Tibial nerve (tissue), 4 donors: ENCODE data around the gene CACNA1A. TPM values are rescaled to one million over a fixed set of nuclear protein-coding genes. Genes with fewer than 3 reads are reported as not detected.

Experiments used
- DNase-seq, 2 donors: peaks; one replicate each; pipeline ENCODE4 v3.0.0-alpha.2; 2019; ENCODE audit warnings: low spot score in 2 of 2
- H3K27ac ChIP-seq, 4 donors: fragments of 200-600 bp; sonication (generic) in 3 of 4; one replicate each; pipeline ENCODE4 v1.5.1; 2017 to 2019; ENCODE audit warnings: mild to moderate bottlenecking in 1 of 4
- H3K27me3 ChIP-seq, 2 donors: fragments of 200-600 bp; sonication (generic) in 1 of 2; one replicate each; pipeline versions ENCODE4 v1.5.1 to v1.6.0; 2017 to 2019
- H3K36me3 ChIP-seq, 3 donors: fragments of 200-600 bp; sonication (generic); one replicate each; pipeline ENCODE4 v1.5.1; 2018 to 2019
- H3K4me1 ChIP-seq, 4 donors: fragments of 200-600 bp; sonication (generic) in 3 of 4; one replicate each; pipeline ENCODE4 v1.5.1; 2017 to 2019
- H3K4me3 ChIP-seq, 4 donors: fragments of 200-600 bp; sonication (generic) in 3 of 4; one replicate each; pipeline ENCODE4 v1.5.1; 2017 to 2019; ENCODE audit warnings: mild to moderate bottlenecking in 1 of 4, moderate library complexity in 1 of 4
- H3K9me3 ChIP-seq, 4 donors: fragments of 200-600 bp; sonication (generic) in 3 of 4; one replicate each; pipeline ENCODE4 v1.5.1; 2017 to 2019
- EP300 ChIP-seq, 2 donors: sonication (generic); formaldehyde crosslinking; IDR thresholded peaks; one replicate each; pipeline ENCODE4 v1.6.1; 2017; ENCODE audit warnings: antibody characterized with exemption in 2 of 2, mild to moderate bottlenecking in 1 of 2
- POLR2A ChIP-seq, 2 donors: fragments of 450-650 bp; IDR thresholded peaks; one replicate each; pipeline ENCODE4 v1.6.1; 2017; ENCODE audit warnings: antibody characterized with exemption in 2 of 2, mild to moderate bottlenecking in 2 of 2, moderate library complexity in 2 of 2
- WGBS, 2 donors: methylation state at CpG; one replicate each; pipeline ENCODE4 v1.1.5; 2018; 5-methylcytosine and 5-hydroxymethylcytosine counted together
- total RNA-seq, 4 donors: library from RNA; depleted of rRNA; stranded (reverse); fragments of >200 nt; gene quantifications; one replicate each; pipeline ENCODE4 v1.1.0, GENCODE V29; 2016
- TF ChIP-seq, protein P1 (sequence below), 5 experiments: fragments of 200-600 bp in 3 of 5; fragments of 450-650 bp in 2 of 5; sonication (generic) in 3 of 5; IDR thresholded peaks; one replicate each; pipeline ENCODE4 v1.5.1; 2016 to 2019; ENCODE audit warnings: antibody characterized with exemption in 5 of 5, mild to moderate bottlenecking in 3 of 5, moderate library complexity in 2 of 5

Gene CACNA1A
- total RNA-seq, 4 donors from 2014 or later: 4.0 to 10.2 (median 9.3) TPM

DNA sequence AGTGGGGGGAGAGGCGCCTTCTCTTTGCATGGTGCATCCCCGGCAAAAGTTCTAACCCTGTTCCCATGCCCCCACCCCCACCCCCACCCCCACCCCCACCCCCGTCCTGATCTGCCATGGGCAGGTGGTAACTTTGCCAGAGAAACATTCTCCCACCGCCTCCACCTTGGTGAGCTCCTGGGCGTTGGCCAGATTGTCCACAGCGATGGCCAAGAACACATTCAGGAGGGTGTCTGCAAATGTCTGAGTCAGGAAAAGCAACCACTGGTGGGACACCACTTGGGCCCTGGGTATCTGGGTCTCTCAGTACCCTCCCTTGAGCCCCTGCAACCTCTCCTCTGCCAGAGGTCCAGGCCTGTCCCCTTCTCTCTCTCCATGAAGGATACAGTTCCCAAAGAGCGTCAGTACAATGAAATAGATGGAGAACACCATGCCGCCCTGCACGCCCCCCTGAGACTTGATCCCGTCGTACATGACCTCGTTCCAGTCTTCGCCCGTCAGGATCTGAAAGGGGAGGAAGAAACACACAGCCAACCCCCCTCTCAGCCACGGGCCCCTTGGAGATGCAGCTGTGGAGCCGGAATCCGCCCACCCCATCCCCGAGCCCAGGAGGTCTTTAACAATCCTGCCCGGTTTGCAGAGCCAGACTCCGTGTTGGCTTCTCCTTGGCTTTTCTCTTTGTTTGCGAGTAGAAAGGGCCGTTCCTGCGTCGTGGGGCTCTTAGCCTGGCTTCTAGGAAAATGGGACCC, 202.7 kb downstream of the CACNA1A start:
- Histone ChIP-seq H3K36me3 (no peaks in the 10 kb centered on the region), H3K9me3 (peaks cover 0 to 3% (median 0%) of the 10 kb centered on the region in 4 donors), H3K27me3 (peaks cover 0 to 35% of the 10 kb centered on the region in 2 donors), H3K27ac (no peak overlapping the region), H3K4me1 (no peaks in the 10 kb centered on the region), H3K4me3 (no peak overlapping the region)
- WGBS, 2 donors: 42 to 62% methylated on average over 23 of the region's 24 CpGs
- TF ChIP-seq EP300 (IDR thresholded peaks at IDR 0.05) (no peak), POLR2A (IDR thresholded peaks at IDR 0.05) (no peak)
- TF ChIP-seq, protein P1, sequence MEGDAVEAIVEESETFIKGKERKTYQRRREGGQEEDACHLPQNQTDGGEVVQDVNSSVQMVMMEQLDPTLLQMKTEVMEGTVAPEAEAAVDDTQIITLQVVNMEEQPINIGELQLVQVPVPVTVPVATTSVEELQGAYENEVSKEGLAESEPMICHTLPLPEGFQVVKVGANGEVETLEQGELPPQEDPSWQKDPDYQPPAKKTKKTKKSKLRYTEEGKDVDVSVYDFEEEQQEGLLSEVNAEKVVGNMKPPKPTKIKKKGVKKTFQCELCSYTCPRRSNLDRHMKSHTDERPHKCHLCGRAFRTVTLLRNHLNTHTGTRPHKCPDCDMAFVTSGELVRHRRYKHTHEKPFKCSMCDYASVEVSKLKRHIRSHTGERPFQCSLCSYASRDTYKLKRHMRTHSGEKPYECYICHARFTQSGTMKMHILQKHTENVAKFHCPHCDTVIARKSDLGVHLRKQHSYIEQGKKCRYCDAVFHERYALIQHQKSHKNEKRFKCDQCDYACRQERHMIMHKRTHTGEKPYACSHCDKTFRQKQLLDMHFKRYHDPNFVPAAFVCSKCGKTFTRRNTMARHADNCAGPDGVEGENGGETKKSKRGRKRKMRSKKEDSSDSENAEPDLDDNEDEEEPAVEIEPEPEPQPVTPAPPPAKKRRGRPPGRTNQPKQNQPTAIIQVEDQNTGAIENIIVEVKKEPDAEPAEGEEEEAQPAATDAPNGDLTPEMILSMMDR (IDR thresholded peaks at IDR 0.05): no peak
- DNase-seq: no peak

DNA sequence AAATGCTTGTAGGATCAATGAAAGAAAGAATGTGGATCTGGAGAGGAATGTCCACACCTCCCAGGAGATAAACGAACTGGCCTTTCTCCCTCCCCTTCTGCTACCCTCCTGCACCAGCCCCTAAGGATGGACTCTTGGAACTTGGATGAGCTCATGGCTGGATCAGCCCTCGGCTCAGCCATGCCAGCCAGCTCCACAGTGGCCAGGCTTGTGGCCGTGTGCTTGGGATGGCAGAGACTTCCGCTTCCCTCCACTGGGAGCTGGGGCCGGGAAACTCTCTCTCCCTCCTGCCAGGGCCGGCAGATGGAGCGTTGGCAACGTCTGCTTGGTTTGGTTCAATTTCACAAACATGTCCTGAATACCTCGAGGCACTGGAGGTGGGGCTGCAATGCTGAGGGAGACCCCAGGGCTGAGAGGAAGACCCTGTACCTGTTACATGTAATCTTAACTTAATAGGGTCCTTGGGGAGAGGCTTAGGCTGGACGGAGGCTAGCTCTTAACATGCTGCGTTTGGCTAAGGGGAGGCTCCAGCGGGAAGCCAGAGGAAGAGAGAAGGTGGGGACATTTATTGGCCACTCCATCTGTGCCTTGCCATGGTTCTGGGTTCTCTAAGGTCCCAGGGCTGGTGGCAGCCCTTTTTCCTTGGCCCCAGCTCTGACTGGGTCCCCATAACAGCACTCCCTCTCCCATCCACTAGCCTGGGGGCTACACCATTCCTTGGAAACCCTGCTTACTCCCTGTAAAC, 203.6 kb downstream of the CACNA1A start:
- Histone ChIP-seq H3K36me3 (no peaks in the 10 kb centered on the region), H3K4me1 (no peaks in the 10 kb centered on the region), H3K9me3 (peaks cover 0 to 3% (median 0%) of the 10 kb centered on the region in 4 donors), H3K27me3 (peaks cover 0 to 35% of the 10 kb centered on the region in 2 donors), H3K27ac (no peak overlapping the region), H3K4me3 (no peak overlapping the region)
- WGBS, 2 donors: 40 to 41% methylated on average over 12 of the region's 12 CpGs
- TF ChIP-seq, protein P1 (IDR thresholded peaks at IDR 0.05): no peak
- no peak for TF ChIP-seq POLR2A (IDR thresholded peaks at IDR 0.05)
- no peak for TF ChIP-seq EP300 (IDR thresholded peaks at IDR 0.05)
- no peak for DNase-seq

DNA sequence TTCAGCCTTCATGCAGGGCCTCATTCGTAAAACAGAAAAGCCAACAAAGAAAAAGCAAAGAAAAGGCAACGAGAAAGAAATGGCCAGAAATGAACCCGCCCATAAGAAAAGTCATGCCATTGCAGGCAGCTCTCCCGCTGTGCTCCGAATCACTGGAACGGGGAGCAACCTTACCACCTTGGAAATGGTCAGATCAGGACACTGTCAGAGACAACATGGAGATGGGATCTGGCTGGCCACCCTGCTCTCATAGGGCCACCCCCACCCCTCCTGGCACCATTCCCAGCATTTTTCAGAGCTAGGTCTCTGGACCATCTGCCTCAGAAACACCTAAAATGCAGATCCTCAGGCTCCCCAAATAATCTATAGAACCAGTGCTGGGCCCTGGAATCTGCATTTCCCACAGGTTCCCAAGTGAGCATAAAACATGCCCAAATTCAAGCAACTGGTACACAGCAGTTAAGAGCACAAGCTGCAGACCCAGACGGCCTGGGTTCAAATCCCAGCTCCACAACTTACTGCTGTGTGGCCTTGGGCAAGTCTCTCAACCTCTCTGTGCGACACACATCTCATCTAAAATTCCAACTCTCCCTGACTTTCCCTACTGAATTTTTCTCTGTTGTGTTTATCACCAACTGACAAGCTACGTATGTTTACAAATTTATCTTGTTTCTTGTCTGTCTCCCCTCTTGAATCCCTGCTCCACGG, 204.5 kb downstream of the CACNA1A start:
- Histone ChIP-seq H3K27ac (no peak overlapping the region), H3K27me3 (peaks cover 0 to 35% of the 10 kb centered on the region in 2 donors), H3K36me3 (no peaks in the 10 kb centered on the region), H3K4me1 (no peaks in the 10 kb centered on the region), H3K9me3 (peaks cover 0 to 3% (median 0%) of the 10 kb centered on the region in 4 donors), H3K4me3 (no peak overlapping the region)
- 65 to 67% methylated on average over 10 of the region's 10 CpGs for WGBS, 2 donors
- TF ChIP-seq EP300 (IDR thresholded peaks at IDR 0.05) (no peak), POLR2A (IDR thresholded peaks at IDR 0.05) (no peak)
- TF ChIP-seq, protein P1 (IDR thresholded peaks at IDR 0.05): no peak
- DNase-seq: no peak

DNA sequence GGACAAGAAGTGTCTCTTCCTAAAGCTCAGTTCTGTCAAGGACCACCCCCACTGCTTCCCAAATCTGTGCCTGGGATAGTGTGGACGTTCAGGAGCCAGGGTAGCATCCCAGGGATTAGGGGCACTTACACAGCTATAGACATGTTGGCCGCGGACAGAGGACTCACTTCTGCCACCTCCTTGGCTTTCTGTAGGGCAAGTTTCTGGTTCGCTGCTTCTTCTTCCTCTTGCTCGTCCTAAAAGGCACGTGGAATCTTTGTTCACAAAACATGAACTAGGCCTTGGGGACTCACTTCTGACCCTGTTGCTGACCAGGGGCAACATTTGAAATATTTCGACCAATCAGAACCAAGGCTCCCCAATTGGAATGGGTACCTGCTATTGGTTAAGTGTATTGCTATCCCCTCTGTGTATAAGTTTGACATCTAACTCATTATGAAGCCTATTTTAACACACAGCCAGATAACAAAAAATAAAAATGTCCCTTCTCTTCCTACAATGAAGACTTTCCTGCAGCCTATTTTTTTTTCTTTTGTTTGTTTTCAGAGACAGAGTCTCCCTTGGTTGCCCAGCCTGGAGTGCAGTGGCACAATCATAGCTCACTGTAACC, 205.8 kb downstream of the CACNA1A start:
- H3K27ac ChIP-seq: no peak overlapping the region
- H3K4me1 ChIP-seq: no peaks in the 10 kb centered on the region
- TF ChIP-seq, protein P1 (IDR thresholded peaks at IDR 0.05): no peak
- TF ChIP-seq POLR2A (IDR thresholded peaks at IDR 0.05) (no peak), EP300 (IDR thresholded peaks at IDR 0.05) (no peak)
- 58 to 66% methylated on average over 7 of the region's 7 CpGs for WGBS, 2 donors
- no peak for DNase-seq
- H3K27me3 ChIP-seq: peaks cover 0 to 35% of the 10 kb centered on the region in 2 donors
- no peak overlapping the region for H3K4me3 ChIP-seq
- peaks cover 0 to 3% (median 0%) of the 10 kb centered on the region in 4 donors for H3K9me3 ChIP-seq
- H3K36me3 ChIP-seq: no peaks in the 10 kb centered on the region
